HG02943 (cell line): ENCODE results near the gene STT3B.

ENCODE experiments used
- ATAC-seq: cut with Tn5 transposase; IDR thresholded peaks from one replicate; pipeline ENCODE4 v1.9.1; 2021; ENCODE audit warnings: mild to moderate bottlenecking, low read depth, moderate library complexity; ENCODE audit not compliant: unreplicated experiment

Gene STT3B

DNA sequence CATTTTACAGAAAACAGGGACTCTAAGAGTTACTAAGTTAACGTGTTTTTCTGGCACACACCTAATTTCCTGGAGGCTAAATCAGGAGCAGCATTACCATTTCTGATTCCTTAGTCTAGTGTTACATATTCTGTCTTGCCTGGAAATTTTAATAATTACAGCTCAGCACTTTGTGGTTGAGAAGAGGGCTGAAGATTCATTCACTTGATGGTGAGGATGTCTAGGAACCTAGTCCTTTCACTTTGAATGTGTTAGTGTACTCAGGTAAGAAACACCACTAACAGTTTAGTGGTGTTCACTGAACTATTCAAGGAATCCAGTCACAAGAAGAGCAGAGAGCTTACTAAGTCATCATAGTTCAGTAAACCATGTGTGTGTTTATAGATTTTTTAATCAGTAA lies 102.8 kb downstream of the STT3B start:
- no peak for ATAC-seq

DNA sequence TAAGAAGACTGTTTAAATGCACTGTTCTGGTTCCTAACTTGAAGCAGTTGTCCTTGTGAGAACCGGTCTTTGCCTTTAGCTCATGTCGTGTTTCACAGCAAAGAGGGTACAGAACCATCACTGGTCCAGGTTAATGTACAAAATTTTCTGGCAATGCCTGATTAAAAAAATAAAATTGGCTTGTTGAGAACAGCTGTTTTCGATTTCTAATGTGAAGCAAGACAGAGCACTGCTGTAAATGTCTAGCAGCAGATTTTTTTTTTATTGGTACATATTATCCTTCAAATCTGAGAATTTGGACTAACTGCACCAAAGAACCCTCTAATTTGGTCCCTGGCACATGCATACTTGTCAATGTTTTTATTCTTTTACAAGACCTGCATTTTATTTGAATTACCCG lies 103.3 kb downstream of the STT3B start:
- no peak for ATAC-seq

DNA sequence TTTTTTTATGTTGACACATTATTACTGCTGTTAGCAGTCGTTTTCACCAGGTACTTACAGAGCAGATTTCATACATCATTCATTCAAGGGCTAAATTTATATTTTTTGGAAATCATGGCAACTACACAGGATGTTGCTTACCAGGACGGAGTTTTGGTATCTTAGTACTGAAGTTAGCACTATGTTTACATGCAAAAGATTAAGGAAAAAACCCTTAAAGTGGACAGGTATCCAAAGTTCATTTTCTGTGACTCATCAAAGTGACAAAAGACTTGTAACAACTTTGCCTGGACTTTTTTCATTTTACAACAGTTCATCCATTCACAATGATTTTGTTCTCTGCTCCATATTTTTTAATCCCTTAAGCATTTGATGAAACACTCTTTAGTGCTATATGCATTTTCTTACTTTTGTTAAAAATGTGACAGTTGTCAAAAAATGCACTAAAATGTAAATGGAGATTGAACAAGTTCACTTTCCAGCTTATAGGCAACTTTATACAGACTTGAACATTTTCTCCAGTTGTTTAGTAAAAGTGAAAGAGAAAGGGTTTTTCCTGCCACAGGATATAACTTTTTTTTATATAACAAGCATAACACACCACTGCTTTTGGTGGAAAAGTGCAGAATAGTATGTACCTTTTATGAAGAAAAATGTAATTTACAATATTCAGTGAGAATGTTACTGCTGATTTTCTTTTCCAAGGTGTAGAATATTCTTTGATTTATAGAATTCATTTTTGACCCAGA lies 104.1 kb downstream of the STT3B start:
- ATAC-seq = no peak

DNA sequence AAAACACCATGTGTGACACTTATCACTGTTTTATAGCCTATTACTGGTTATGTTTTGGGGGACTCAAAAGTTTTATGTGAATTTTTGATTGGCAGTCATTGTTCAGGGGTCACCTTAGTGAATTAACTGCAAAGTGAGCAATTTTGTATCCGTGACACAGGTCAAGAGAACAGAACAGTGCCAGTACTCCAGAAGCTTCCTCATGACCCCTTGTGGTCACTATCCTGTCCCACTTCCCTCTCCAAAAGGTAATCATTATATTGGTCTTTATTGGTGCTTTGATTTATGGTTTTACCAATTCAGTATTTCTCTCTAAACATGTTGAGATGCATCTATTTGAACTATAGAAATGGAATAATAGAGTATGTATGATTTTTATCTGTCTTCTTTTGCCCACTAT lies 107.1 kb downstream of the STT3B start:
- no peak for ATAC-seq

DNA sequence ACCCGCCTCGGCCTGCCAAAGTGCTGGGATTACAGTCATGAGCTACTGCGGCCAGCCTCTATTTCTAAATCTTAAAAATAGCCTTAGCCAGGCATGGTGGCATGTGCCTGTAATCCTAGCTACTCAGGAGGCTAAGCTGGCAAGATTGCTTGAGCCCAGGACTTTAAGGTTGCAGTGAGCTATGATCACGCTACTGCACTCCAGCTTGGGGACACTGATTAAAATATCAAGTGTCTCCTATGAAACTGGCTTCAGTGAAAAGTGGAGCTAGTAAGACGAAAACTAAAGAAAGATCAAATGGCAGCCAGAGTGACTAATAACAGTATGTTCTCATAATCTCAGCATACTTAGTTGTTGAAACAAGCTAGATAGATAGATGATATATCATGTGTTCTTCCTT lies 112.5 kb downstream of the STT3B start:
- ATAC-seq = no peak

DNA sequence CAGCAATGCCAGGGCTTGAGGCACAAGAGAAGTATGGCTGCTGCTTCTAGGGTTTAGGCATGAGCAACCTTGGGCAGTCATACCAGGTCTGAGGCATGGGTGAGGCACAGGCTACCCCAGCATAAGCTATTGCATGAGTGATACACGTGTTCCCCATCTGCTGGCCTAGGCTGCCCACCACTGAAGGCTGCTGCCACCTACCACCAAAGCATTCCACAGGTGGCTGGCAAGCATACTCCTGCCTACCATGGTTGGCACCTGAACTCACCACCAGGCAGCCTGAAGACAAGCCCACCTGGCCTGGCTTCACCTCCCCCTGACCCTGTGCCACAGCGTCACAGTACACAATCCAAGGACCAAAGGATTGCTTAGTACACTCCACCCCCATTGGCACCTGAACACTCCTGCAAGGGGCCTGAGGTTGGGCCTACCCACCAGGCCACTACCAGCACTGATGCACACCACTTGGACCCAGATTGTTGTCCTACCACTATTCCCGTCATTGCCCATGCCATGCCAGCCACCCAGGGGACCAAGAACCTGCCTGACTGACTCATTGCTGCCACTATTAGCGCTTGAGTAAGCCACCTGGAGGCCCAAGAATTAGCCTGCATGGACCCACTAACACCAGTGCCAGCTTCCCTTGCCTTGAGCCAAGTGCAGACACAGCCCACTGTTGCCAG lies 115.7 kb downstream of the STT3B start:
- ATAC-seq = no peak

DNA sequence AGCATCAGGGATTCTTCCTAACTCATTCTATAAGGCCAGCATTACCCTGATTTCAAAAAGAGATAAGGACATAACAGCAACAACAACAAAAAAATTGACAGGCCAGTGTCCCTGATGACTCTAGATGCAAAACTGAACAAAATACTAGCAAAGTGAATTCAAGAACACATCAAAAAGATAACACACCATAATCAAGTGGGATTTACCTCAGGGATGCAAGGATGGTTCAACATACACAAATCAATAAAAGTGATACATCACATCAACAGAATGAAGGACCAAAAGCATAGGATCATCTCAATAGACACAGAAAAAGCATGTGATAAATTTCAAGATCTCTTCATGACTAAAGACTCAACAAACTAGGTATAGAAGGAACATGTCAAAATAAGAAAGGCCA lies 119.6 kb downstream of the STT3B start:
- no peak for ATAC-seq

DNA sequence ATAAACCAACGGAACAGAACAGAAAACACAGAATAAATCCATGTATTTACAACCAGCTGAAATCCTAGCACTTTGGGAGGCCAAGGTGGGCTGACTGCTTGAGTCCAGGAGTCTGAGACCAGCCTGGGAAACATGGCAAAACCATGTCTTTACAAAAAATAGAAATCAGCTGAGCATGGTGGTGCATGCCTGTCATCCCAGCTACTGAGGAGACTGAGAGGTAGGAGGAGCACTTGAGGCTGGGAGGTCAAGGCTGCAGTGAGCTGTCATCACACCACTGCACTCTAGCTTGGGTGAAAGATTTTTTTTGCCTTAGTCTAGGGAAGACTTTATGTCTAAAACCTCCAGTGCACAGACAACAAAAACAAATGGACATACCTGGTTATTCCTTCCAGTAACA lies 120.7 kb downstream of the STT3B start:
- ATAC-seq = no peak

DNA sequence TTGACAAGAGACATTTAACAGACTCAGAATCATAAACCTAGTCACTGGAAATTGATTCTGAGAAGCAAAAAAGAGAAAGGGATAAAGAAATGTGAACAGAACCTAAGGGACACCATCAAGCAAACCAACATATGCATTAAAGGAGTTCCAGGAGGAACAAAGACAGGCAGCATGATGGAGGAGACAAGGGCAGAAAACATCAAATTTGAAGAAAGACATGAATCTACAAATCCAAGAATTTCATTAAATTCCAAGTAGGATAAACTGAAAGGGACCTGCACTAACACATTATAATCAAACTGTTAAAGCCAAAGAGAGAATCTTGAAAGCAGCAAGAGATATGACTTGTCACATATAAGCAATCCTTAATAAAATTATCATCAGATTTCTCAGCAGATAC lies 122.3 kb downstream of the STT3B start:
- ATAC-seq = no peak

DNA sequence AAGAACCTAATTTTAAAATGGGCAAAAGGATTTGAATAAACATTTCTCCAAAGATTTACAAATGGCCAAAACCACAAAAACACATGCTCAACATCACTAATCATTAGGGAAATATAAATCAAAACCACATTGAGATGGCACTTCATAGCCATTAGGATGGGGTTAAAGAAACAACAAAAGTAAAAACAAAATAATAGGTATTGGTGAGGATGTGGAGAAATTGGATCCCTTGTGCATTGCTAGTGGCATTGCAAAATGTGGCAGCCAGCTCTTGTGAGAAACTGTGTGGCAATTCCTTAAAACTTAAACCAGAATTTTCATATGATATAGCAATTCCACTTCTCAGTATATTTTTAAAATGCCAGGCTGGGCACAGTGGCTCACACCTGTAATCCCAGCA lies 126.5 kb downstream of the STT3B start:
- ATAC-seq = no peak

DNA sequence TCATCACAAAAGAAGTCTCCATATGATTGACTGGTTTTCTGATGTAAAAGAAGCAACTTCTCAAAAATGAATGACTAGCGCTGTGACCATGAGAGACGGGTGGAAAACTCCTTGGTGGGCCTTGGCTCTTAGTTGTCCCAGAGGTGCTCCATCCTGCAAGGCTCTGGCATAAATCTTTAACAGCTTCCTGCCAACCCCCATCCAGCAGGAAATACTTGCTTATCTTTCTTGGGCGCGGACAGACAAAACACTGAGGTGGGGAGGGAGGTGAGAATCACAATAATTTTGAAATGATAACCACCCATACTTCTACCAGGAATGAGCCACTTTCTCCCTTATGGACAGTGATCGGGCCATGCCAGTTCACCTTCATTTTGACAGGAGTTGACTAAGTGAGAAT lies 128.6 kb downstream of the STT3B start:
- no peak for ATAC-seq

DNA sequence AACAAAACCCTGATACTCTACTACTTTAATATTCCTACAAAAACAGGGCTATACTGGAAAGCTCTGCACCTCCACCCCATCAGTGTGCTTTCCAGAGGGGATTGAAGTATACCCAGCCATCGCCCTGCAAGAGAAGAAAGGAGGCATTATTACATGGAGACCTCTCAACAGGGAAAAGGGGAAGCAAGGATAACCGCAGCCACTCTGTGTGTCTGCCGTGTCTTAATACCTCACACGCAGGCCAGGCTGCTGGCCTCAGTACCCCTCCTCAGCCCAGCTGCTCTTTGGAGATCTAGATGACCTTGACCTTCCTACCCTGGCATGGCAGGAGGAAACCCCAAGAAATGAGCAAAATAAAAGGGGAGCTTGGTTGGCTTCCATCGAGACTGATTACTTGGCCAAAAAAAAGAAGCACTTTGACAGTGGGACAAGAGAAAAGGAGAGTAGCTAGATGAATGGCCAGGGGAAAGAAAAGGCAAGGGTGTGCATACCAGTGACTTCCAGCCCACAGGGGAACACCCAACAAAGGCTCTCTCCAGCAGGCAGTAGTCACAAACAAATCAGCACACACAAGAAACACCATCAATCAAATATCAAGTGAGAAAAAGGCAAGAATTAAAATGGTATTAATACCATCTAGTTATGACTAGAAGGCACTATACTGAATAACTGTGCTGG lies 129.4 kb downstream of the STT3B start:
- no peak for ATAC-seq

DNA sequence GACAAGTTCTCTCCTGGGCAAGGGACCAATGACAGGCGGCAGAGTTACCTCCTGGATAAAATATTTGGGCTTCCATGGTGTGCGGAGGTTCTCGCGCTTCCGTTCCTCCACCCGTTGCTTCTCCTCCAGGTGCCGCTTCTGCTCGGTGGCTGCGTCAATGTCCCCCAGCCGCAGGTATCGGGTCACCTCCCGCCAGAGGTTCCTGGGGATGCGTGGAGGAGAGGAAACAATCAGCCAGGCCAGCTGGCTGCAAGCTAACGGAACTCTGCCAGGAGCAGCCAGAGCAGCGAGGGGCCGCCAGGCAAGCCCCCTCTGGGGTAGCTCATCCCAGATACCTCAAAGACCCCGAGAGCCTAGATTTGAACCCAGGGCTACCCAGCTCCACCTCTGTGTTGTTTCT lies 131.3 kb downstream of the STT3B start:
- no peak for ATAC-seq

DNA sequence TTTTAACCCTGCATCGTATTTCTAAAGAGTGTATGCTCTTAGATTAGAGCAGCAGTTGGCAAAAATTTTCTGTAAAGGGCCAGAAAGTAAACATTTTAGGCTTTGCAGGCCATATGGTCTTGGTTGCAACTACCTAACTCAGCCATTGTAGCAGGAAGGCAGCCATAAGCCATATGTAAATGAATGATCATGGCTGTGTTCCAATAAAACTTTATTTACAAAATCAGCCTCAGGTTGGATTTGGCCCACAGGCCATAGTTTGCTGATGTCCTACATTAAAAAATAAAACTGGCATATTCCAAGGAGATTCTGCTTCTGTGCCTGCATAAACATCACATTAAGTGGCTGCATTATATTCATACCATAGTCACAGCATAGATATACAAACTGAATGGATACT lies 134.9 kb downstream of the STT3B start:
- ATAC-seq = no peak

DNA sequence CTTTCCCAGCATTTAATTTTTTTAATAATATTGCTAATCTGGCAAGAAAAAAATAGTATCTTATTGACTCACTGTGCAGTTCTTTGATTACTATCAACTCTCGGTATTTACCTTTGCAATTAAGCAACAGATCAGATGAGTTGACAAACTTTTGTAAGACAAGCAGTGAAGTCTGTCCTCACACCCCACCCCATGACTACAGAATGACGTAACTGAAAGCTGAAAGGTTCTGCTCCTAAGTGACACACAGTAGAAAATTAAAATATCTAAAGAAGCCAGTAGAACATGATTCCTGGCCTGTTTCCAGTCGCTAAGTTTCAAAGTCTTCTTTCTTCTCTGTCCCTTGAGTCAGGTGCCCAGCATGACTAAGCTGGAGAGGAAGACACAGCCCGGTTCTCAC lies 135.5 kb downstream of the STT3B start:
- no peak for ATAC-seq

DNA sequence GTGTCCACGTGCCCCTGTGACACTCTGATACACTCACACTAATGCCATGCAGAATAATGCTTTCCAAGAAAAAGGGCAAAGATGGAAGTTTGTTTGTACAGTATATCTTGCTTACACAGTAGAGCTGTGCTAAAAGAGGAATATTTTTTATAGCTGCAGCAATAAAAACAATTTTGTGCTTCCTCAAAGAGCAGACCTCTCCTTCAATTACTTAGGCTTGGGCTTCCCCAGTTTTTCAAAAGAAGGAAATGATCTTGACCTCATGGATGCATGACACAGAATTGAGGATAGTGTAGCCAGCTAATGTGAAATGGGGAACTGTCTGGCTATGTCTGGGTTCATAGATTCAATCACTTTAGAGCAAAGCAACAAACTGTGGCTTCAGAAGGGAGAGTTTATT lies 137.4 kb downstream of the STT3B start:
- no peak for ATAC-seq

DNA sequence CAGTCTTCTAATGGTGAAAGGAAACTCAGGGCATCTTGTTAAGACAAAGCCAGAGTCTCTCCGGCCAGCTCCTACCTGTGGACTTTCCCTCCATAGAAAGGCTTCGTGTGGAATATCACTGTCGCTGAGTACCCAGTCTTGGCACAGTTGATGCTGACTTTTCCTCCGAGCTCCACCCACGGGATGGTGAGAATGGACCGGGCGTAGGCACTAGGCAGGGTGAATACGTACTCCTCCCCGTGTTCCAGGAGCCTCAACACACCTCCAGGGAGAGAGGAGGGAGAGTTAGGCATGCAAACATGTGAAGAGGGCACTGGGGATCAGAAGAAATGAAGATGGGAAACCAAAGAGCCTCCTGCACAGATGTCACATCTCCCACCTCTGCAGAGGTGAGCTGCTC lies 138.0 kb downstream of the STT3B start:
- no peak for ATAC-seq

DNA sequence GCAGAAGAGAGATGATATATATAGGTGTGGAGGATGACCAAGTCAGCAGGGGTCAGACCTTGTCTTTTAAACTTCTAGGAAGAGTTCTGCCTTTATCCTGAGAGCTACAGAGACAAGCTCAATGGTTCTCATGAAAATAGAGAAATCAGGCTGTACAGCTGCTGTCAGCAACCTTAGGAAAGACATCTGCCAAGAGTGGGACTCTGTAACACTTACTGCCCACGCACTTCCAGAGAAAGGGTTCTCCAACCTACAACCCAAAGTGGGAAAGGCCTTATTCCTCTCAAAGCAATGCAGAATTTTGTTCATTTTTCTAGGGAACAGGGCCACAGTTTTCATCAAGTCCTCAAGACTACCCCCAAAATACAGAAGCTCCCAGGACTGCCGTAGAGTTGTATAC lies 138.7 kb downstream of the STT3B start:
- ATAC-seq = no peak

DNA sequence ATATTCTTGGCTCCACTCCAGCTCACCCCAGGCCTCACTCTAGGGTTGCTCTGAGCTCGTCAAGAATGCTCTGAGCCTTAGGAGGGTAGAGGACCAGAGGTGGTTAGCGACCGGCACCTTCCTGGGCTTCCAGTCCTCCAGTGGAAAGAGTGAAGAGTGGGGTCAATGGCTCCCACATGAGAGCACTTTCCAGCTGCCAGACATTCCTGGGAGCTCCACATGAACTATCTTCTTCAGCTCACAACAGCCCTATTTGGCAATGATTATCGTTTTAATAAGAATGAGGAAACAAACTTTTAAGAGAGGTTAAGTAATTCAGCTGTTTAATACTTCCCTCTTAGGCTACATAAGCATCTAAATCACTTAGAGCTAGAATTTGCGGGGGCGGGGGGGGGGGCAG lies 139.3 kb downstream of the STT3B start:
- ATAC-seq = no peak

DNA sequence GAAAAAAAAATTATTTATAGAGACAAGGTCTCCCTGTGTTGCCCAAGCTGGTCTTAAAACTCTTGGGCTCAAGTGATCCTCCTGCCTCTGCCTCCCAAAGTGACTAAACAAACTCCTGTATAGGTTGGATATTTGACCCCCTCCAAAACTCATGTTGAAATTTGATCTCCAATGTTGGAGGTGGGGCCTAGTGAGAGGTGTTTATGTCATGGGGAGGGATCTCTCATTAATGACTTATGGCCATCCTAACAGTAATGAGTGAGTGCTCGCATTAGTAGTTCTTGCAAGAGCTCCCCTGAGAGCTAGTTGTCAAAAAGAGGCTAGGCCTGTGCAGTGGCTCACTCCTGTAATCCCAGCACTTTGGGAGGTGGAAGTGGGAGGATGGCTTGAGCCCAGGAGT lies 141.2 kb downstream of the STT3B start:
- no peak for ATAC-seq

DNA sequence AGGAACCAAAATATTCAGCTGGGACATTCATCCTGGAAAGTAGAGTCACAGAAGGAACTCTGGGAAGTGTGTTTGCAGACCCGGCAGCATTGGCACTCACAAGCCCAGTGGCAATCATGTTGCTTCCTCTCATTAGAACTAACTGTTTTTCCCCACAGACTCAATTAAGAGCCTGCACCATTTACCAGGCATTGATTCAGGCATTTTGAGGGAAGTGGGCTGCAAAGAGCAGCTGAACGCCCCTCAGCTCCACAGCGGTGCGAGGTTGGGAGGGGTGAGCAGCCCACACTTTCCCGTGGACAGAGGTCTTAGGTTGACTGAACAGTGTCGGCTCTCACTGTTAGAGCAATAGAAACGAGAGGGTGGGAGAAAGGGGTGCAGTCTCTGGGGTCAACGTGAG lies 143.8 kb downstream of the STT3B start:
- no peak for ATAC-seq
